GM12892 (cell line): ENCODE results near the gene ISY1.
"Not testable (repeated sequence)": the region's sequence is repeated elsewhere in the genome, so short reads cannot be mapped to it uniquely, and the experiment has no call there.

Experiments used
- DNase-seq: peaks from one replicate; pipeline ENCODE4 v3.0.0; 2011; ENCODE audit not compliant: insufficient read length
- FAIRE-seq: peaks from 2 replicates; lab custom pipeline; 2011; peaks lifted over from hg19 to GRCh38; lab: Jason Lieb, UNC
- POLR2A ChIP-seq: IDR thresholded peaks from 2 replicates; pipeline ENCODE4 v1.6.1; 2011; ENCODE audit warnings: low read depth, low read length, control low read depth
- POLR2AphosphoS5 ChIP-seq: IDR thresholded peaks from 2 replicates; pipeline ENCODE4 v1.6.1; 2011; ENCODE audit warnings: low read depth, low read length, control low read depth
- TAF1 ChIP-seq: IDR thresholded peaks from 2 replicates; pipeline ENCODE4 v1.6.1; 2011; ENCODE audit warnings: low read depth, mild to moderate bottlenecking, control low read depth, low read length, borderline replicate concordance

Gene ISY1

GRCh38 chr3:129162729-129163579 lies 2.1 kb upstream of the ISY1 start:
- DNase-seq (no peak), FAIRE-seq (no peak)
- no peak for TF ChIP-seq TAF1
- no peak; the same call in 1 of the 2 replicates for TF ChIP-seq POLR2A
- 0 out of 2 replicates have a peak, but pooled peaks have one; percentile 32 for TF ChIP-seq POLR2AphosphoS5

- TF ChIP-seq POLR2AphosphoS5, result no peak
- TF ChIP-seq TAF1, result no peak
- TF ChIP-seq POLR2A, result no peak
- FAIRE-seq (no peak), DNase-seq (no peak)
These were observed 1.0 kb upstream of the ISY1 start for GRCh38 chr3:129161860-129162271.

GRCh38 chr3:129144786-129145185 lies 16.1 kb downstream of the ISY1 start:
- no peak for FAIRE-seq
- DNase-seq, result no peak
- TF ChIP-seq POLR2A, result no peak
- no peak for TF ChIP-seq POLR2AphosphoS5
- TF ChIP-seq TAF1, result no peak

DNA sequence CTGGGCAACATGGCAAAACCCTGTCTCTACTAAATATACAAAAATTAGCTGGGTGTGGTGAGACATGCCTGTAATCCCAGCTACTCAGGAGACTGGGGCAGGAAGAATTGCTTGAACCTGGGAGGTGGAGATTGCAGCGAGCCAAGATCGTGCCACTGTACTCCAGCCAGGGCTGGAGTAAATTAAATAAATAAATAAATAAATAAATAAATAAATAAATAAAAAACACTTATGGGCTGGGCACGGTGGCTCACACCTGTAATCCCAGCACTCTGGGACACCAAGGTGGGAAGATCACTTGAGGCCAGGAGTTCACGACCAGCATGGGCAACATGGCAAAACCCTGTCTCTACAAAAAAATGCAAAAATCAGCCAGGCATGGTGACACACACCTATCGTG lies 19.9 kb downstream of the ISY1 start:
- FAIRE-seq, DNase-seq: not testable (repeated sequence)

DNA sequence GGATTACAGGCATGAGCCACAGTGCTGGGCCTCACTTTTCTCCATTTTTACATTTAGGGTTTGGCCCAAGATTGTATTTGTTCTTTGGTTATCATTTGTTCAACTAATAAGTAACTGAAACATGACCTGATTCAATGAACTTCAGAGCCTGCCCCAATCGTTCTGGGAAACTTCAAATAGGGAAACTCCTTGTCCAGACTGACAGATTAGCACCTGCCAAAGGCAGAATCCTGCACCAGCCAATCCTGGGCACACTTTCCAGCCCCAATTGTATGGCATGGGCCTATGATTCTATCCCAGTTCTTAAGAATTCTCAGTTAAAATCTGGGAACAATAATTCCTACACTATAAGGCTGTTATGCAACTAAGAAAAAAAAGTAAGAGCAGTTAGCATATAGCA lies 21.0 kb downstream of the ISY1 start:
- FAIRE-seq (no peak), DNase-seq (no peak)
- TF ChIP-seq POLR2AphosphoS5, result no peak
- no peak for TF ChIP-seq POLR2A
- TF ChIP-seq TAF1, result no peak

DNA sequence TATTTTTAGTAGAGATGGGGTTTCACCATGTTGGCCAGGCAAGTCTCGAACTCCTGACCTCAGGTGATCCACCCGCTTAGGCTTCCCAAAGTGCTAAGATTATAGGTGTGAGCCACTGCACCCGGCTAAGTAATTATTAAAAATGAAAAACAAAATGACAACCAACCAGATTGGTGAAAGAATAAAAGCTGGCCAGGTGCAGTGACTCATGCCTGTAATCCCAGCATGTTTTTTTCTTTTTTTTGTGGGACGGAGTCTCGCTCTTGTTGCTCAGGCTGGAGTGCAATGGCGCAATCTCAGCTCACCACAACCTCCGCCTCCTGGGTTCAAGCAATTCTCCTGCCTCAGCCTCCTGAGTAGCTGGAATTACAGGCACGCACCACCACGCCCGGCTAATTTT lies 24.6 kb downstream of the ISY1 start:
- not testable (repeated sequence) for FAIRE-seq, DNase-seq

- no peak for FAIRE-seq
- TF ChIP-seq TAF1 (no peak), POLR2AphosphoS5 (no peak), POLR2A (no peak)
These were observed 28.6 kb downstream of the ISY1 start for GRCh38 chr3:129132097-129132866.

DNA sequence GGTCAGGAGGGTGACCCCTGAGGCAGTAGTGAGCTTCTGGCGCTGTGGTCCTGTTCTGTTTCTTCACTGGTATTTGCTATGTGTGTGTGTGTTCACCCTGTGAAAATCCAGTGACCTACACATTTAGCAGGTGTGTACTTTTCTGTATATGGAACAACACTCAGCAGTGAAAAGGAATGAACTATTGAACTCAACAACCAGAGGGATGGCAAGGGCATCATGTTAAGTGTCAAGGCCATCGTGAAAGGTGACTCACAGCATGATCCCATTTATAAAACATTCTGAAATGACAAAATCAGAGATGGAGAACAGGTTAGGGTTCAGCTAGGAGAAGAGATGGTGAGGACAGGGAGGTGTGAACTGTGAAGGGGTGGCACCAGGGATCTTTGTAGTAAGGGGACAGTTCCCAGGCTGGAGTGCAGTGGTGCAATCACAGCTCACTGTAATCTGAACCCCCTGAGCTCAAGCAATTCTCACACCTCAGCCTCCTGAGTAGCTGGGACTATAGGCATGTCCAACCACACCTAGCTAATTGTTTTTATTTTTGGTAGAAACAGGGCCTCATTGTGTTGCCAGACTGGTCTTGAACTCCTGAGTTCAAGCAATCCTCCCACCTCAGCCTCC lies 29.3 kb downstream of the ISY1 start:
- TF ChIP-seq TAF1 (no peak), POLR2A (no peak), POLR2AphosphoS5 (no peak)
- no peak for DNase-seq
- FAIRE-seq, result no peak

More at GRCh38 chr3:129132097-129132866, 28.6 kb downstream of the ISY1 start:
- DNase-seq, result no peak

GRCh38 chr3:129130291-129130813 lies 30.5 kb downstream of the ISY1 start:
- TF ChIP-seq TAF1, result no peak
- DNase-seq (no peak), FAIRE-seq (no peak)

GRCh38 chr3:129128357-129129155 lies 32.3 kb downstream of the ISY1 start:
- DNase-seq (no peak), FAIRE-seq (no peak)
- TF ChIP-seq TAF1 (no peak), POLR2AphosphoS5 (no peak), POLR2A (no peak; the same call in 1 of the 2 replicates)

DNA sequence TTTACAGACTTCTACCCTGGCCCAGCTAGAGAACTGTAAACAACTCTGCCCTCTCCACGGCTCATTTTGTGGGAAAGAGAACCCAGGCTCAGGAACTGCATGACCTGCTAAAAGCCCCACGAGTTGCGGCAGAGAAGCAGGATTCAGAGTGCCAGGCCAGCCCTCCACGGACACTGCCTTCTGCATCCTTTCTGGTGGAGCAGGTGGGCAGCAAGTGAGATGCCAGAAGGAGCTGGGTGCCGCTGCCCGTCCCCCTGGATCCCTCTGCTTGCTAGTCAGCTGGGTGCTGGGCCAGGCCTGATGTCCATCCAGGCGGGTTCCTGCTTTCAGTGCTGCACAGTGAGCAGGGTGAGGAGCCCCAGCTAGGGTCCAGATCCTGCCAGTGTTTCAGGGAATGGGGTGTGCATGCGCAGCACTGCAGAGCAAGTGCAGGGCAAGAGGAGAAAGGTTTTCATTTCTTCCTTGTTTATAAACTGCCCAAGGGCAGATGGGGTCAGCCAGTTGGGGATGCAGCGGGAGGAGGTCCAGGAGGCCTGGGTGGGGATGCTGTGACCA lies 34.1 kb downstream of the ISY1 start:
- TF ChIP-seq POLR2AphosphoS5, result no peak
- TF ChIP-seq TAF1, result no peak
- TF ChIP-seq POLR2A, result no peak
- DNase-seq (no peak), FAIRE-seq (no peak)
